Parathyroid adenoma (tissue), 2 donors: ENCODE data around the gene PPP1R15B.

Source experiments
- H2AFZ ChIP-seq: fragments of 300-600 bp; sonication (generic); one replicate; pipeline ENCODE4 v1.7.0; 2017; ENCODE audit warnings: antibody characterized with exemption, mild to moderate bottlenecking
- H3K27ac ChIP-seq: fragments of 300-600 bp; sonication (generic); one replicate; pipeline ENCODE4 v1.7.0; 2017
- H3K27me3 ChIP-seq: fragments of 300-600 bp; sonication (generic); one replicate; pipeline ENCODE4 v1.7.0; 2017; ENCODE audit warnings: low read length; ENCODE audit not compliant: control insufficient read depth, insufficient read depth
- H3K36me3 ChIP-seq: fragments of 300-600 bp; sonication (generic); one replicate; pipeline ENCODE4 v1.7.0; 2017; ENCODE audit warnings: low read length; ENCODE audit not compliant: control insufficient read depth, insufficient read depth
- H3K4me1 ChIP-seq: fragments of 300-600 bp; sonication (generic); one replicate; pipeline ENCODE4 v1.7.0; 2017; ENCODE audit warnings: control low read depth
- H3K4me2 ChIP-seq: fragments of 300-600 bp; sonication (generic); one replicate; pipeline ENCODE4 v1.7.0; 2017; ENCODE audit warnings: low read length
- H3K4me3 ChIP-seq: fragments of 300-600 bp; sonication (generic); one replicate; pipeline ENCODE4 v1.7.0; 2017; ENCODE audit warnings: low read depth, low read length
- H3K79me2 ChIP-seq: fragments of 300-600 bp; sonication (generic); one replicate; pipeline ENCODE4 v1.7.0; 2017; ENCODE audit warnings: control low read depth
- H3K9ac ChIP-seq: fragments of 300-600 bp; sonication (generic); one replicate; pipeline ENCODE4 v1.7.0; 2017; ENCODE audit warnings: mild to moderate bottlenecking
- H3K9me3 ChIP-seq: fragments of 300-600 bp; sonication (generic); one replicate; pipeline ENCODE4 v1.7.0; 2017; ENCODE audit warnings: low read length; ENCODE audit not compliant: control insufficient read depth
- CTCF ChIP-seq: fragments of 300-600 bp; sonication (generic); IDR thresholded peaks from one replicate; pipeline ENCODE4 v1.7.0; 2017; ENCODE audit warnings: antibody characterized with exemption, mild to moderate bottlenecking
- donor health status: primary hyperparathyroidism.

Gene PPP1R15B

DNA sequence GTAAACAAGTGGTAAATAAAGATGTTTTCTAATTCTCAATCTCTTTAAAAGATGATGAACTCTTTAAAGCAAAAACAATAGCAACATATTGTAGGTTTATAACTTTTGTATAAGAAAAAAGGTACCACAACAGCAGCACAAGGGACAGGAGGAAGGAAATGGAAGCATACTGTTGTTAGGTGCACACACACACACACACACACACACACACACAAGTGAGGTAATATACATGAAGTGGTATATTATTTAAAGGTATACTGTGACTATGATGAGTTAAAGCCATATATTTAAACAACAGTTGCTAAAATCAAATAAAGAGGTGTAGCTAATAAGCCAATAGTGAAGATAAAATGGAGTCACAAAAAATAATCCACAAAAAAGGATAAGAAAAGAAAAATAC is 20.0 kb downstream of the PPP1R15B start:
- H3K9ac ChIP-seq, result no peak overlapping the region
- TF ChIP-seq CTCF, result no peak
- no peaks in the 10 kb centered on the region for H3K36me3 ChIP-seq
- H2AFZ ChIP-seq, result no peak overlapping the region
- no peak overlapping the region for H3K27ac ChIP-seq
- H3K9me3 ChIP-seq, result no peaks in the 10 kb centered on the region
- H3K4me3 ChIP-seq, result no peak overlapping the region
- H3K4me2 ChIP-seq, result no peak overlapping the region
- H3K79me2 ChIP-seq, result no peaks in the 10 kb centered on the region
- no peaks in the 10 kb centered on the region for H3K27me3 ChIP-seq
- no peaks in the 10 kb centered on the region for H3K4me1 ChIP-seq

GRCh38 chr1:204390751-204391466 is 20.7 kb downstream of the PPP1R15B start:
- TF ChIP-seq CTCF, result no peak
- Histone ChIP-seq H3K4me3 (no peak overlapping the region), H3K36me3 (no peaks in the 10 kb centered on the region), H3K4me2 (no peak overlapping the region), H3K79me2 (no peaks in the 10 kb centered on the region), H3K27ac (no peak overlapping the region), H3K4me1 (no peaks in the 10 kb centered on the region), H3K9me3 (no peaks in the 10 kb centered on the region), H2AFZ (no peak overlapping the region), H3K27me3 (no peaks in the 10 kb centered on the region), H3K9ac (no peak overlapping the region)

DNA sequence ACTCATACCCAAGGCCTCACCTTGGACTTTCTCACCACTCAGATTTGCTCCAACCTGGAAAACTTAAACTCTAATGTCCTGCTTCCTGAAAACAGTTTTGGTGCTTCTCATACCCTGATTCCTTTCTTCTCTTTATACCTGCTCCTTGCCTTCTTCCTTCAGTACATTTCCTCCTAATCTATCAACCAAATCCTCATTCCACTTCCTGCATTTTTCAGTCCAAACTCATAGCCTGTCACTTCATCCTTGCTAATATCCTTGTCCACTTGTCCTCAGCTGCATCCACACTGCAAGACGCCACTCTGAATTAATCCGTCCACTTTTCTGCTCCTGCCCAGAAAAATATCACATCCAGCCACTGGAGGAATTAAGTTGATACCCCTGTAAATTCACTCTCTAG is 25.9 kb downstream of the PPP1R15B start:
- Histone ChIP-seq H3K4me3 (no peak overlapping the region), H3K27me3 (no peaks in the 10 kb centered on the region), H3K4me2 (no peak overlapping the region), H3K79me2 (no peaks in the 10 kb centered on the region), H3K9ac (no peak overlapping the region), H3K9me3 (no peaks in the 10 kb centered on the region), H3K36me3 (no peaks in the 10 kb centered on the region), H3K4me1 (no peaks in the 10 kb centered on the region), H3K27ac (no peak overlapping the region), H2AFZ (no peak overlapping the region)
- TF ChIP-seq CTCF, result no peak

GRCh38 chr1:204384636-204385352 is 26.8 kb downstream of the PPP1R15B start:
- peak overlapping the region; percentile 56 for H2AFZ ChIP-seq
- H3K9ac ChIP-seq, result no peak overlapping the region
- no peak for TF ChIP-seq CTCF
- no peak overlapping the region for H3K4me3 ChIP-seq
- no peaks in the 10 kb centered on the region for H3K36me3 ChIP-seq
- no peaks in the 10 kb centered on the region for H3K4me1 ChIP-seq
- H3K4me2 ChIP-seq, result no peak overlapping the region
- no peaks in the 10 kb centered on the region for H3K9me3 ChIP-seq
- no peaks in the 10 kb centered on the region for H3K79me2 ChIP-seq
- no peaks in the 10 kb centered on the region for H3K27me3 ChIP-seq
- H3K27ac ChIP-seq, result no peak overlapping the region
